ENCODE measurements around the gene AATF.

GRCh38 chr17:37045351-37045922 lies 96.7 kb downstream of the AATF start:
- no peak for TF ChIP-seq NR1H2 (CRISPR knock-in tag; IDR thresholded peaks at IDR 0.05)
- TF ChIP-seq CTCF (IDR thresholded peaks at IDR 0.05) = no peak
- TF ChIP-seq E2F4 (CRISPR knock-in tag; IDR thresholded peaks at IDR 0.05; ENCODE audit: borderline replicate concordance, low read depth) = no peak
- no peak for TF ChIP-seq CDX4 (CRISPR knock-in tag; IDR thresholded peaks at IDR 0.05; ENCODE audit: borderline replicate concordance)
- TF ChIP-seq GABPB1 (CRISPR knock-in tag; IDR thresholded peaks at IDR 0.05) = no peak
- TF ChIP-seq USF2 (CRISPR knock-in tag; IDR thresholded peaks at IDR 0.05) = no peak

Measured in WTC11 (cell line).